A549 (cell line): ENCODE measurements around the gene SMCO4. TPM values are rescaled to one million over a fixed set of nuclear protein-coding genes. Genes with fewer than 3 reads are reported as not detected.

Source experiments
- ATAC-seq, 2 experiments: fragments of 200-7000 bp in 1 of 2; fragments of >200 bp in 1 of 2; cut with Nextera tagmentation in 1 of 2; cut with Tn5 transposase in 1 of 2; 3 replicates each; pipeline versions ENCODE4 v1.8.0 to v1.9.1; 2018 to 2020; ENCODE audit warnings: mild to moderate bottlenecking in 1 of 2, moderate library complexity in 1 of 2
- CTCF ChIA-PET: fragments of 300-600 bp; sonication (Branson Sonifier 250); formaldehyde crosslinking; extraction: SDS; loops from one replicate; lab custom pipeline; 2021; ENCODE audit warnings: antibody characterized with exemption, inconsistent platforms; lab: Yijun Ruan, JAX
- POLR2A ChIA-PET: fragments of 350-600 bp; formaldehyde crosslinking; extraction: SDS; loops from one replicate; lab custom pipeline; 2021; ENCODE audit warnings: antibody characterized with exemption, inconsistent platforms; lab: Yijun Ruan, JAX
- DNase-seq, 2 experiments: peaks; one replicate each; pipeline versions ENCODE4 v3.0.0 to v3.0.0-alpha.2; 2011 to 2016; ENCODE audit warnings: low read depth in 1 of 2, low spot score in 1 of 2
- FAIRE-seq: peaks from 2 replicates; lab custom pipeline; 2011; peaks lifted over from hg19 to GRCh38; lab: Jason Lieb, UNC
- H3K27ac ChIP-seq, 2 experiments: fragments of >200 bp; sonication (Bioruptor Twin); formaldehyde crosslinking; 3 replicates each; pipeline ENCODE4 v1.5.1; 2016 to 2017
- H3K4me1 ChIP-seq: fragments of >200 bp; sonication (Bioruptor Twin); formaldehyde crosslinking; 3 replicates; pipeline ENCODE4 v1.6.1; 2016
- H3K4me2 ChIP-seq: fragments of >200 bp; sonication (Bioruptor Twin); formaldehyde crosslinking; 3 replicates; pipeline ENCODE4 v1.6.1; 2016
- H3K4me3 ChIP-seq: fragments of >200 bp; sonication (Bioruptor Twin); formaldehyde crosslinking; 3 replicates; pipeline ENCODE4 v1.5.1; 2016
- H3K9me3 ChIP-seq: fragments of >200 bp; sonication (Bioruptor Twin); formaldehyde crosslinking; 3 replicates; pipeline ENCODE4 v1.6.1; 2016
- CBX2 ChIP-seq: fragments of 200-600 bp; sonication (generic); IDR thresholded peaks from 2 replicates; pipeline ENCODE4 v1.6.1; 2016; ENCODE audit warnings: low read depth, mild to moderate bottlenecking, borderline replicate concordance
- ESRRA ChIP-seq: fragments of 150-350 bp; IDR thresholded peaks from 2 replicates; pipeline ENCODE4 v1.6.1; 2014; ENCODE audit warnings: mild to moderate bottlenecking, low read length, borderline replicate concordance
- HEYL ChIP-seq: fragments of 250-450 bp; sonication (Bioruptor Pico); IDR thresholded peaks from 2 replicates; pipeline ENCODE4 v1.8.0; 2021; ENCODE audit warnings: mild to moderate bottlenecking, moderate library complexity
- JUN ChIP-seq, 2 experiments: fragments of >200 bp; sonication (Bioruptor Twin); formaldehyde crosslinking; IDR thresholded peaks; 2 replicates in 1 of 2; 3 replicates in 1 of 2; pipeline ENCODE4 v1.6.1; 2016 to 2017
- KDM5A ChIP-seq: fragments of 200-600 bp; sonication (generic); IDR thresholded peaks from 2 replicates; pipeline ENCODE4 v1.6.1; 2016; ENCODE audit warnings: antibody characterized with exemption, mild to moderate bottlenecking
- MAZ ChIP-seq: fragments of 150-350 bp; IDR thresholded peaks from 2 replicates; pipeline ENCODE4 v1.6.1; 2014; ENCODE audit warnings: antibody characterized with exemption, low read depth, low read length, borderline replicate concordance
- RAD21 ChIP-seq, 2 experiments: fragments of >200 bp in 1 of 2; sonication (Bioruptor Twin) in 1 of 2; formaldehyde crosslinking in 1 of 2; IDR thresholded peaks in 1 of 2; conservative IDR thresholded peaks in 1 of 2; 2 replicates in 1 of 2; 3 replicates in 1 of 2; pipeline ENCODE4 v1.6.1; 2012 to 2018; ENCODE audit warnings: inconsistent platforms in 1 of 2
- RFX5 ChIP-seq: fragments of 450-650 bp; IDR thresholded peaks from 2 replicates; pipeline ENCODE4 v1.7.1; 2014; ENCODE audit warnings: antibody characterized with exemption, mild to moderate bottlenecking, moderate library complexity
- SMC3 ChIP-seq: fragments of >200 bp; sonication (Bioruptor Twin); formaldehyde crosslinking; IDR thresholded peaks from 3 replicates; pipeline ENCODE4 v1.6.1; 2018; ENCODE audit warnings: inconsistent platforms
- ZSCAN20 ChIP-seq: fragments of 250-450 bp; sonication (Bioruptor Pico); IDR thresholded peaks from 2 replicates; pipeline ENCODE4 v1.8.0; 2022; ENCODE audit warnings: mild to moderate bottlenecking, moderate library complexity
- WGBS: methylation state at CpG from one replicate; pipeline ENCODE4 v1.1.6; 2017; ENCODE audit errors: missing lambda C conversion rate; 5-methylcytosine and 5-hydroxymethylcytosine counted together
- polyA plus RNA-seq, 4 experiments: library from polyadenylated mRNA; depleted of rRNA in 3 of 4; stranded (reverse); fragments of >200 nt; fragmentation: RNase III in 1 of 4; extraction: RNeasy Plus Mini Kit Qiagen cat#74134 plus additional on column Dnase treatment in 1 of 4; gene quantifications; 2 replicates in 3 of 4; 3 replicates in 1 of 4; pipeline ENCODE4 v1.2.3, GENCODE V29; 2011 to 2017
- TF ChIP-seq, protein P1 (sequence below): fragments of >200 bp; sonication (Bioruptor Twin); formaldehyde crosslinking; IDR thresholded peaks from 3 replicates; pipeline ENCODE4 v1.6.1; 2016
- TF ChIP-seq, protein P2 (sequence below): fragments of 450-650 bp; IDR thresholded peaks from 2 replicates; pipeline ENCODE4 v1.6.1; 2014; ENCODE audit warnings: antibody characterized with exemption
- TF ChIP-seq, protein P3 (sequence below): IDR thresholded peaks from 2 replicates; pipeline ENCODE4 v1.6.1; 2012
- TF ChIP-seq, protein P4 (sequence below): IDR thresholded peaks from 2 replicates; pipeline ENCODE4 v1.6.1; 2012
- TF ChIP-seq, protein P5 (sequence below): fragments of 150-350 bp; IDR thresholded peaks from 2 replicates; pipeline ENCODE4 v1.6.1; 2014; ENCODE audit warnings: low read depth, mild to moderate bottlenecking, low read length

The SMCO4 gene
- polyA plus RNA-seq, 2 of the 4 experiments (the other 2 are of a cell fraction), result 11.9 to 14.8 TPM

DNA sequence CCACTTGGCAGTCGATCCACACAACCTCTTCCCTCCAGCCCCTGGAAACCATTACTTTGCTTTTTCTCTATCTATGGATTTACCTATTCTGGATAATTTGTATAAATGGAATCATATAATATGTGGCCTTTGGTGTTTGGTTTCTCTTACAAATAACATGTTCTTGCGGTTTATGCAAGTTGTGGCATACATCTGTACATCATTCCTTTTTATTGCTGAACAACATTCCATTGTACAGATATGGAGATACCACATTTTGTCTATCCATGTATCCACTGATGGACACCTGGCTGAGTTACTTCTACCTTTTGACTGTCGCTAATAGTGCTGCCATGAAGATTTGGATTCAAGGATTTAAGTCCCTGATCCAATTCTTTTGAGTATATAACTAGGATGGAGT is 25.1 kb downstream of the SMCO4 start:
- no peaks in the 10 kb centered on the region for H3K4me1 ChIP-seq
- 83% methylated on average over 3 of the region's 3 CpGs for WGBS
- no peak overlapping the region for H3K27ac ChIP-seq
- no peak overlapping the region for H3K4me2 ChIP-seq
- ChIA-PET CTCF (no interaction called here), POLR2A (no interaction called here)
- FAIRE-seq, result no peak
- H3K9me3 ChIP-seq, result no peaks in the 10 kb centered on the region
- no peak overlapping the region for H3K4me3 ChIP-seq
- DNase-seq, result no peak
- ATAC-seq, result no peak
- TF ChIP-seq RFX5, result no peak
- TF ChIP-seq CBX2, result no peak
- TF ChIP-seq, protein P1, sequence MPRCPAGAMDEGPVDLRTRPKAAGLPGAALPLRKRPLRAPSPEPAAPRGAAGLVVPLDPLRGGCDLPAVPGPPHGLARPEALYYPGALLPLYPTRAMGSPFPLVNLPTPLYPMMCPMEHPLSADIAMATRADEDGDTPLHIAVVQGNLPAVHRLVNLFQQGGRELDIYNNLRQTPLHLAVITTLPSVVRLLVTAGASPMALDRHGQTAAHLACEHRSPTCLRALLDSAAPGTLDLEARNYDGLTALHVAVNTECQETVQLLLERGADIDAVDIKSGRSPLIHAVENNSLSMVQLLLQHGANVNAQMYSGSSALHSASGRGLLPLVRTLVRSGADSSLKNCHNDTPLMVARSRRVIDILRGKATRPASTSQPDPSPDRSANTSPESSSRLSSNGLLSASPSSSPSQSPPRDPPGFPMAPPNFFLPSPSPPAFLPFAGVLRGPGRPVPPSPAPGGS, result no peak
- no peak for TF ChIP-seq KDM5A
- TF ChIP-seq, protein P2, sequence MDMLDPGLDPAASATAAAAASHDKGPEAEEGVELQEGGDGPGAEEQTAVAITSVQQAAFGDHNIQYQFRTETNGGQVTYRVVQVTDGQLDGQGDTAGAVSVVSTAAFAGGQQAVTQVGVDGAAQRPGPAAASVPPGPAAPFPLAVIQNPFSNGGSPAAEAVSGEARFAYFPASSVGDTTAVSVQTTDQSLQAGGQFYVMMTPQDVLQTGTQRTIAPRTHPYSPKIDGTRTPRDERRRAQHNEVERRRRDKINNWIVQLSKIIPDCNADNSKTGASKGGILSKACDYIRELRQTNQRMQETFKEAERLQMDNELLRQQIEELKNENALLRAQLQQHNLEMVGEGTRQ, result no peak

DNA sequence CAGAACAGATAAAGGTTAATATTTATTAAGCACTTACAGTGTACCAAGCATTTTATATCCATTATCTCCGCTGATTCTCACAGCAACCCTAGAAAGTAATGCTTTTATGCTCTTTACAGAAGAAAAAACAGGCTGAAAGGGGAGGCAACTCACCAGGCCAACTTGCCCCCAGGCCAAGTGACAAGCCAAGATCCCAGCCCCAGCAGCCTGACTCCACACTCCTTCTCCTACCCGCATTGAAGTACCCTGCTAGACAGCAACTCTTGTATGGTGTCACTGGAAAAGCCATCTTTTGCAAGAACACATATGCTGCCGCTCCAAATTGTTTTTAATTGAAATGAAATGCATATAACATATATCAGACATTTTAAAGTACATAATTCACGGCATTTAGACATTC is 25.6 kb downstream of the SMCO4 start:
- FAIRE-seq (no peak), ATAC-seq (no peak), DNase-seq (no peak)
- no peak for TF ChIP-seq ZSCAN20
- CTCF ChIA-PET, result no interaction called here
- 87% methylated on average over 4 of the region's 4 CpGs for WGBS
- POLR2A ChIA-PET, result no interaction called here
- H3K27ac ChIP-seq, result no peak overlapping the region
- H3K4me1 ChIP-seq, result no peaks in the 10 kb centered on the region
- H3K9me3 ChIP-seq, result no peaks in the 10 kb centered on the region
- H3K4me3 ChIP-seq, result no peak overlapping the region
- H3K4me2 ChIP-seq, result no peak overlapping the region

DNA sequence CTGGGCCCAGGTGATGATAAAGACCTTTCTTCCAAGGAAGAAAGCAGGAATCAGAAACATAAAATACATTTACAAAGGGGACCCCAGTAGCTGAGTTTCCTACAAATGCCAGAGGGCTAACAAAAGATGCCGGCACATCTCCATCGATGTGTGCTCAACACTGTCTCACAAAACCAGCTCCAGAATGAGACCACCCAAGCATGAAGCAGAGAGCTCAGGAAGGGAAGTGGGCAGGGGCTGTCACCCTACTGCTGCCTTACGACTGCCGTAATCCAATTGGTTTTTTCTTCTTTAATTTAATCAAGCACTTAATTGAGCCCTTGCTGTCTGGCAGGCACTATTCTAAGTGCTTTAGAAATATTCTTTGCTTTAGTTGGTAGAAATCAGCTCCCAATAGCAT is 26.1 kb downstream of the SMCO4 start:
- Histone ChIP-seq H3K4me2 (no peak overlapping the region), H3K9me3 (no peaks in the 10 kb centered on the region), H3K4me3 (no peak overlapping the region), H3K27ac (no peak overlapping the region), H3K4me1 (no peaks in the 10 kb centered on the region)
- no peak for FAIRE-seq
- no peak for DNase-seq
- WGBS, result 91% methylated on average over 4 of the region's 4 CpGs
- TF ChIP-seq, protein P3, sequence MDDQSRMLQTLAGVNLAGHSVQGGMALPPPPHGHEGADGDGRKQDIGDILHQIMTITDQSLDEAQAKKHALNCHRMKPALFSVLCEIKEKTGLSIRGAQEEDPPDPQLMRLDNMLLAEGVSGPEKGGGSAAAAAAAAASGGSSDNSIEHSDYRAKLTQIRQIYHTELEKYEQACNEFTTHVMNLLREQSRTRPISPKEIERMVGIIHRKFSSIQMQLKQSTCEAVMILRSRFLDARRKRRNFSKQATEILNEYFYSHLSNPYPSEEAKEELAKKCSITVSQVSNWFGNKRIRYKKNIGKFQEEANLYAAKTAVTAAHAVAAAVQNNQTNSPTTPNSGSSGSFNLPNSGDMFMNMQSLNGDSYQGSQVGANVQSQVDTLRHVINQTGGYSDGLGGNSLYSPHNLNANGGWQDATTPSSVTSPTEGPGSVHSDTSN, result no peak
- TF ChIP-seq, protein P1, result no peak
- TF ChIP-seq JUN (IDR thresholded peaks at IDR 0.05) (no peak), HEYL (CRISPR knock-in tag) (no peak), SMC3 (no peak), ESRRA (no peak), MAZ (no peak)
- CTCF ChIA-PET, result no interaction called here
- POLR2A ChIA-PET, result no interaction called here
- ATAC-seq, result no peak

DNA sequence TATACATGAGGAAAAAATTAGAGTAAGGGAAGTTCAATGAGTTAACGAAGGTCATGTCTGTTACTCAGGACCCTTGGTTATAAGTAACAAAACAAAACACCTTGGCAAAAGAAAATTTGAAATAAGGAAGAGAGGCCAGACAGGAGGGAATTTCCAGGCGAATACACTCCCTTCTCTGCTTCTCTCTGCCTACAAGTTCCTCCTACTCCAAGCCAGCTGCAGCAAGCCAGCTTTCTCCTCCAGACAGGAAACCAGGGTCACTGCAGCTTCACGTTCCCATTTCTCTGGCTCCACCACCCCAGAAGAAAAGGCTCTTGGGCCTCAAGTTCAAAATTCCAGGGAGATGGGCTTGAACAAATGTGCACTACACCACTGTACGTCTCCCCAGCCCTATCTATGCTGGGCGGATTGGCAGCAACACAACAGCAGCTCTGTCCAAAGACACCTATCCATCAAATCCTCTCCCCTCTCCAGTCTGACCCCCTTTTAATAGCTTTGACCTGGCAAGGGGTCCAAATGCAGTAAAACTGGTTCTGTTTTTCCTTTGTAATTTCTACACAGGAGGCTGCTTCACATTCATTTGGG is 27.7 kb downstream of the SMCO4 start:
- FAIRE-seq (no peak), DNase-seq (no peak), ATAC-seq (no peak)
- CTCF ChIA-PET, result interaction anchor here (1.3 kb wide), 1 partner anchor 30 kb away, joined by 4 read pairs; no protein-coding TSS in a partner anchor
- POLR2A ChIA-PET, result no interaction called here
- no peaks in the 10 kb centered on the region for H3K4me1 ChIP-seq
- TF ChIP-seq ESRRA (no peak), KDM5A (no peak), RAD21 (conservative IDR thresholded peaks at IDR 0.05 in 1 of 2, IDR thresholded peaks at IDR 0.05 in 1 of 2) (no peak)
- TF ChIP-seq, protein P4, sequence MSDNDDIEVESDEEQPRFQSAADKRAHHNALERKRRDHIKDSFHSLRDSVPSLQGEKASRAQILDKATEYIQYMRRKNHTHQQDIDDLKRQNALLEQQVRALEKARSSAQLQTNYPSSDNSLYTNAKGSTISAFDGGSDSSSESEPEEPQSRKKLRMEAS, result no peak
- TF ChIP-seq, protein P1, result no peak
- TF ChIP-seq, protein P5, sequence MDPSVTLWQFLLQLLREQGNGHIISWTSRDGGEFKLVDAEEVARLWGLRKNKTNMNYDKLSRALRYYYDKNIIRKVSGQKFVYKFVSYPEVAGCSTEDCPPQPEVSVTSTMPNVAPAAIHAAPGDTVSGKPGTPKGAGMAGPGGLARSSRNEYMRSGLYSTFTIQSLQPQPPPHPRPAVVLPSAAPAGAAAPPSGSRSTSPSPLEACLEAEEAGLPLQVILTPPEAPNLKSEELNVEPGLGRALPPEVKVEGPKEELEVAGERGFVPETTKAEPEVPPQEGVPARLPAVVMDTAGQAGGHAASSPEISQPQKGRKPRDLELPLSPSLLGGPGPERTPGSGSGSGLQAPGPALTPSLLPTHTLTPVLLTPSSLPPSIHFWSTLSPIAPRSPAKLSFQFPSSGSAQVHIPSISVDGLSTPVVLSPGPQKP, result no peak
- WGBS, result 84% methylated on average over 5 of the region's 5 CpGs
- H3K9me3 ChIP-seq, result no peaks in the 10 kb centered on the region
- no peak overlapping the region for H3K4me2 ChIP-seq
- H3K4me3 ChIP-seq, result no peak overlapping the region
- no peak overlapping the region for H3K27ac ChIP-seq
